Measurements from ENCODE around the gene CALCB.

GRCh38 chr11:15027011-15027410 is 46.4 kb upstream of the CALCB start:
- TF ChIP-seq POLR2A (IDR thresholded peaks at IDR 0.05) (no peak), CTCF (IDR thresholded peaks at IDR 0.05) (no peak), POLR2AphosphoS5 (IDR thresholded peaks at IDR 0.05) (no peak)

Measured in gastroesophageal sphincter (tissue), 3 donors.